Activated CD8-positive, alpha-beta memory T cell treated with anti-CD3 and anti-CD28 coated beads, Interleukin-2, amount 10 ng/mL, durations not matched to agents 7 days and 5 days (primary cell): ENCODE measurements around the gene KMT2D. TPM values are rescaled to one million over a fixed set of nuclear protein-coding genes. Genes with fewer than 3 reads are reported as not detected.

Source experiments
- ATAC-seq: fragments of 150-1000 bp; cut with Tn5 transposase; one replicate; pipeline ENCODE4 v1.10.0; 2021; ENCODE audit warnings: moderate library complexity
- CTCF ChIA-PET: fragments of 350-600 bp; sonication (Branson Sonifier 250); formaldehyde crosslinking; loops from one replicate; lab custom pipeline; 2021; ENCODE audit warnings: antibody characterized with exemption; lab: Charles Lee
- DNase-seq: peaks from one replicate; pipeline ENCODE4 v3.0.0-alpha.2; 2020
- H3K27ac Mint-ChIP-seq: one replicate; pipeline ENCODE4 v1.8.0; 2021; ENCODE audit warnings: mild to moderate bottlenecking, mixed read lengths
- H3K27me3 Mint-ChIP-seq: one replicate; pipeline ENCODE4 v1.8.0; 2021; ENCODE audit warnings: mixed read lengths
- H3K36me3 Mint-ChIP-seq: one replicate; pipeline ENCODE4 v1.8.0; 2021; ENCODE audit warnings: mild to moderate bottlenecking, mixed read lengths
- H3K4me1 Mint-ChIP-seq: one replicate; pipeline ENCODE4 v1.8.0; 2021; ENCODE audit warnings: mixed read lengths
- H3K4me3 Mint-ChIP-seq: one replicate; pipeline ENCODE4 v1.8.0; 2021; ENCODE audit warnings: mild to moderate bottlenecking, moderate library complexity, mixed read lengths
- H3K9me3 Mint-ChIP-seq: one replicate; pipeline ENCODE4 v1.8.0; 2022; ENCODE audit warnings: low read depth, mixed read lengths
- total RNA-seq, 2 experiments: library from RNA; stranded (reverse); gene quantifications; one replicate each; pipeline ENCODE4 v1.2.3, GENCODE V29; 2021

Gene KMT2D
- total RNA-seq, 2 experiments from 2014 or later = 107 to 132 TPM

GRCh38 chr12:49025463-49025862 lies 35.1 kb downstream of the KMT2D start:
- ATAC-seq (no peak), DNase-seq (no peak)
- CTCF ChIA-PET = no interaction called here
- H3K4me1 Mint-ChIP-seq = no peaks in the 10 kb centered on the region
- no peaks in the 10 kb centered on the region for H3K27me3 Mint-ChIP-seq
- no peak overlapping the region for H3K4me3 Mint-ChIP-seq
- H3K27ac Mint-ChIP-seq = no peak overlapping the region
- H3K36me3 Mint-ChIP-seq = peaks cover 36% of the 10 kb centered on the region
- H3K9me3 Mint-ChIP-seq = no peaks in the 10 kb centered on the region

- ATAC-seq (no peak), DNase-seq (no peak)
- peaks cover 5% of the 10 kb centered on the region for H3K4me1 Mint-ChIP-seq
- H3K9me3 Mint-ChIP-seq = no peaks in the 10 kb centered on the region
- CTCF ChIA-PET = interaction anchor here (3.4 kb wide), 1 partner anchor 19 kb away, joined by 14 read pairs; no protein-coding TSS in a partner anchor
- no peaks in the 10 kb centered on the region for H3K27me3 Mint-ChIP-seq
- no peak overlapping the region for H3K4me3 Mint-ChIP-seq
- H3K27ac Mint-ChIP-seq = no peak overlapping the region
- H3K36me3 Mint-ChIP-seq = peaks cover 36% of the 10 kb centered on the region
Measured at GRCh38 chr12:49024543-49024942, 36.1 kb downstream of the KMT2D start.

GRCh38 chr12:49023812-49024211 lies 36.8 kb downstream of the KMT2D start:
- Mint-ChIP-seq H3K4me1 (peaks cover 10% of the 10 kb centered on the region), H3K36me3 (peaks cover 35% of the 10 kb centered on the region), H3K9me3 (no peaks in the 10 kb centered on the region), H3K4me3 (no peak overlapping the region), H3K27me3 (no peaks in the 10 kb centered on the region), H3K27ac (peak overlapping the region; percentile 26)
- CTCF ChIA-PET = interaction anchor here (1.0 to 3.4 kb wide), 2 partner anchors 20 to 25 kb away, joined by 3 to 14 read pairs; no protein-coding TSS in a partner anchor
- DNase-seq (no peak), ATAC-seq (no peak)

GRCh38 chr12:49022558-49023178 lies 37.9 kb downstream of the KMT2D start:
- DNase-seq (no peak), ATAC-seq (no peak)
- Mint-ChIP-seq H3K27ac (peak overlapping the region; percentile 18), H3K4me3 (no peak overlapping the region), H3K36me3 (peaks cover 30% of the 10 kb centered on the region), H3K27me3 (no peaks in the 10 kb centered on the region), H3K9me3 (no peaks in the 10 kb centered on the region), H3K4me1 (peaks cover 13% of the 10 kb centered on the region)
- CTCF ChIA-PET = interaction anchor here (1.0 to 3.4 kb wide), 4 partner anchors 21 to 34 kb away, joined by 3 to 14 read pairs (median 3); no protein-coding TSS in a partner anchor

GRCh38 chr12:49021292-49021915 lies 39.2 kb downstream of the KMT2D start:
- H3K27me3 Mint-ChIP-seq = no peaks in the 10 kb centered on the region
- peak overlapping the region; percentile 33 for H3K27ac Mint-ChIP-seq
- H3K36me3 Mint-ChIP-seq = peaks cover 32% of the 10 kb centered on the region
- no peak overlapping the region for H3K4me3 Mint-ChIP-seq
- no peak for DNase-seq
- peaks cover 22% of the 10 kb centered on the region for H3K4me1 Mint-ChIP-seq
- no peaks in the 10 kb centered on the region for H3K9me3 Mint-ChIP-seq
- CTCF ChIA-PET = interaction anchor here (1.4 to 3.4 kb wide), 4 partner anchors 14 to 26 kb away, joined by 3 to 41 read pairs (median 11); no protein-coding TSS in a partner anchor
- no peak for ATAC-seq

- no peak overlapping the region for H3K27ac Mint-ChIP-seq
- DNase-seq = no peak
- ATAC-seq = no peak
- H3K27me3 Mint-ChIP-seq = no peaks in the 10 kb centered on the region
- H3K4me3 Mint-ChIP-seq = no peak overlapping the region
- H3K9me3 Mint-ChIP-seq = no peaks in the 10 kb centered on the region
- peaks cover 26% of the 10 kb centered on the region for H3K4me1 Mint-ChIP-seq
- peaks cover 28% of the 10 kb centered on the region for H3K36me3 Mint-ChIP-seq
- CTCF ChIA-PET = interaction anchor here (0.8 to 3.1 kb wide), 16 partner anchors 9 to 113 kb away, joined by 3 to 41 read pairs (median 6); partner anchors contain the start of genes DDN, FKBP11, RHEBL1 and WNT1
Measured at GRCh38 chr12:49020441-49020840, 40.2 kb downstream of the KMT2D start.

- H3K27me3 Mint-ChIP-seq = no peaks in the 10 kb centered on the region
- DNase-seq (peak; percentile 73), ATAC-seq (no peak)
- CTCF ChIA-PET = interaction anchor here (0.5 to 3.1 kb wide), 25 partner anchors 9 to 216 kb away, joined by 3 to 41 read pairs (median 4); partner anchors contain the start of genes DDN, FKBP11, RHEBL1 and WNT1
- peaks cover 28% of the 10 kb centered on the region for H3K4me1 Mint-ChIP-seq
- peaks cover 23% of the 10 kb centered on the region for H3K36me3 Mint-ChIP-seq
- H3K27ac Mint-ChIP-seq = peak overlapping the region; percentile 97
- peak overlapping the region; percentile 86 for H3K4me3 Mint-ChIP-seq
- no peaks in the 10 kb centered on the region for H3K9me3 Mint-ChIP-seq
Measured at GRCh38 chr12:49019443-49020324, 40.9 kb downstream of the KMT2D start.

- H3K27ac Mint-ChIP-seq = peak overlapping the region; percentile 97
- CTCF ChIA-PET = interaction anchor here (0.7 to 3.1 kb wide), 20 partner anchors 10 to 216 kb away, joined by 3 to 41 read pairs (median 4); partner anchors contain the start of genes DDN, RHEBL1 and WNT1
- no peak for DNase-seq
- H3K4me3 Mint-ChIP-seq = peak overlapping the region; percentile 86
- ATAC-seq = no peak
- peaks cover 28% of the 10 kb centered on the region for H3K4me1 Mint-ChIP-seq
- peaks cover 22% of the 10 kb centered on the region for H3K36me3 Mint-ChIP-seq
- no peaks in the 10 kb centered on the region for H3K9me3 Mint-ChIP-seq
- H3K27me3 Mint-ChIP-seq = no peaks in the 10 kb centered on the region
Measured at GRCh38 chr12:49019120-49019430, 41.5 kb downstream of the KMT2D start.

GRCh38 chr12:49018261-49019119 lies 42.1 kb downstream of the KMT2D start, which contains the start of gene PRKAG1:
Gene PRKAG1 (minus strand): TSS chr12:49018776. CDS start chr12:49018740, 36 bp downstream.
- Mint-ChIP-seq H3K27ac (peak within 1 kb of the TSS; percentile 97), H3K27me3 (no peaks in the 10 kb centered on the region), H3K4me3 (peak within 1 kb of the TSS; percentile 86), H3K4me1 (peaks cover 28% of the 10 kb centered on the region), H3K9me3 (no peaks in the 10 kb centered on the region), H3K36me3 (peaks cover 22% of the 10 kb centered on the region)
- CTCF ChIA-PET = interaction anchor here (0.6 to 3.4 kb wide), 21 partner anchors 10 to 217 kb away, joined by 3 to 45 read pairs (median 5); partner anchors contain the start of genes DDN, DDX23 and WNT1
- ATAC-seq (peak; percentile 92), DNase-seq (peak; percentile 98)

GRCh38 chr12:49017891-49018260 lies 42.7 kb downstream of the KMT2D start:
- Mint-ChIP-seq H3K27ac (peak overlapping the region; percentile 97), H3K27me3 (no peaks in the 10 kb centered on the region), H3K9me3 (no peaks in the 10 kb centered on the region), H3K4me3 (peak overlapping the region; percentile 86), H3K4me1 (peaks cover 28% of the 10 kb centered on the region), H3K36me3 (peaks cover 22% of the 10 kb centered on the region)
- CTCF ChIA-PET = interaction anchor here (0.6 to 3.4 kb wide), 14 partner anchors 9 to 165 kb away, joined by 3 to 45 read pairs (median 6); partner anchors contain the start of genes DDN, DDX23 and WNT1
- peak; percentile 65 for DNase-seq
- peak; percentile 15 for ATAC-seq

GRCh38 chr12:49015196-49015595 lies 45.4 kb downstream of the KMT2D start:
- no peaks in the 10 kb centered on the region for H3K9me3 Mint-ChIP-seq
- no peak for ATAC-seq
- H3K27ac Mint-ChIP-seq = no peak overlapping the region
- peaks cover 17% of the 10 kb centered on the region for H3K36me3 Mint-ChIP-seq
- no peak overlapping the region for H3K4me3 Mint-ChIP-seq
- DNase-seq = no peak
- no peaks in the 10 kb centered on the region for H3K27me3 Mint-ChIP-seq
- CTCF ChIA-PET = interaction anchor here (0.7 to 3.4 kb wide), 12 partner anchors 15 to 162 kb away, joined by 3 to 16 read pairs (median 4); partner anchors contain the start of gene DDN
- H3K4me1 Mint-ChIP-seq = peaks cover 28% of the 10 kb centered on the region

GRCh38 chr12:49014547-49014946 lies 46.0 kb downstream of the KMT2D start:
- Mint-ChIP-seq H3K4me3 (no peak overlapping the region), H3K27me3 (no peaks in the 10 kb centered on the region), H3K36me3 (peaks cover 19% of the 10 kb centered on the region), H3K9me3 (no peaks in the 10 kb centered on the region), H3K27ac (no peak overlapping the region), H3K4me1 (peaks cover 24% of the 10 kb centered on the region)
- ATAC-seq (no peak), DNase-seq (no peak)
- CTCF ChIA-PET = interaction anchor here (0.7 to 2.4 kb wide), 12 partner anchors 16 to 161 kb away, joined by 3 to 9 read pairs (median 3); partner anchors contain the start of genes DDN, FKBP11 and TUBA1B
